Esophagus (tissue), 2 donors: Measurements from ENCODE around the gene GPR139. TPM values are rescaled to one million over a fixed set of nuclear protein-coding genes. Genes with fewer than 3 reads are reported as not detected.

Experiments used
- H3K27ac ChIP-seq, 2 donors: one replicate each; pipeline ENCODE4 v1.5.1; 2013; ENCODE audit warnings: low read depth in 2 of 2, mild to moderate bottlenecking in 2 of 2, inconsistent platforms in 1 of 2, low read length in 1 of 2, moderate library complexity in 1 of 2
- H3K27me3 ChIP-seq, 2 donors: one replicate each; pipeline ENCODE4 v1.6.1; 2013; ENCODE audit warnings: low read length in 2 of 2, control low read depth in 1 of 2, mild to moderate bottlenecking in 1 of 2; ENCODE audit not compliant: insufficient read depth in 2 of 2, control insufficient read depth in 1 of 2
- H3K36me3 ChIP-seq, 2 donors: one replicate each; pipeline ENCODE4 v1.6.1; 2013; ENCODE audit warnings: low read length in 1 of 2; ENCODE audit not compliant: control insufficient read depth in 2 of 2, insufficient read depth in 2 of 2
- H3K4me1 ChIP-seq, 2 donors: one replicate each; pipeline ENCODE4 v1.6.1; 2013; ENCODE audit warnings: low read length in 1 of 2; ENCODE audit not compliant: control insufficient read depth in 2 of 2, insufficient read depth in 2 of 2
- H3K4me3 ChIP-seq, 2 donors: one replicate each; pipeline ENCODE4 v1.5.1; 2013; ENCODE audit warnings: low read length in 2 of 2, mild to moderate bottlenecking in 2 of 2, low read depth in 1 of 2, moderate library complexity in 1 of 2
- H3K9me3 ChIP-seq, 2 donors: one replicate each; pipeline ENCODE4 v1.6.1; 2013; ENCODE audit warnings: mild to moderate bottlenecking in 2 of 2, low read depth in 1 of 2, low read length in 1 of 2, moderate library complexity in 1 of 2; ENCODE audit not compliant: control insufficient read depth in 2 of 2, insufficient read depth in 1 of 2
- WGBS, 2 donors: extraction: QIAGEN DNeasy Blood & Tissue Kit; methylation state at CpG; one replicate each; pipeline ENCODE4 v1.1.7; 2013; 5-methylcytosine and 5-hydroxymethylcytosine counted together
- polyA plus RNA-seq, 2 donors: library from polyadenylated mRNA; stranded (reverse); fragments of 200-250 nt; gene quantifications; one replicate each; pipeline ENCODE4 v1.2.3, GENCODE V29; 2013
- donor health status: healthy with polysubstance abuse.
- donor health status: Bipolar disorder and iron deficiency.

The GPR139 gene
- polyA plus RNA-seq, 2 donors: not detected

DNA sequence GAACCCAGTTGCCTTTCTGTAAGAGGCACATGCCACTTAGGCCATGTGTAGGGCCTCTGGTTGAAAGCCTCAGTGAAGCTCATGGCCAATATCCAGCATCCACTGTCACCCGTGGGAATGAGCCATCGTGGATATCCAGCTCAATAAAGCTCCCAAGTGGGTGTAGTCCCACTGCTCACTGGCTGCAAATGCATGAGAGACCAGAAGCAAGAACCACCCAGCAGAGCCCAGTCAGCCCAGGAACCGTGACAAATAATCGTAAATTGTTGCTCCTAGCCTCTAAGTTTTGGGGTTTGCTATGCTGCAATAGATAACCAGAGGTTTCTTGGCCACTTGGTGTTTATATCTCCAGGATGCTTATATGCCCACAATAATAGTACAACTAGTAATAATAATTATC, 33.7 kb downstream of the GPR139 start:
- no peak overlapping the region for H3K4me3 ChIP-seq
- no peak overlapping the region for H3K27ac ChIP-seq
- 69% methylated on average over 4 of the region's 4 CpGs for WGBS, 2 donors
- H3K36me3 ChIP-seq: no peaks in the 10 kb centered on the region
- H3K27me3 ChIP-seq: no peaks in the 10 kb centered on the region
- H3K9me3 ChIP-seq: no peaks in the 10 kb centered on the region
- H3K4me1 ChIP-seq: no peaks in the 10 kb centered on the region

DNA sequence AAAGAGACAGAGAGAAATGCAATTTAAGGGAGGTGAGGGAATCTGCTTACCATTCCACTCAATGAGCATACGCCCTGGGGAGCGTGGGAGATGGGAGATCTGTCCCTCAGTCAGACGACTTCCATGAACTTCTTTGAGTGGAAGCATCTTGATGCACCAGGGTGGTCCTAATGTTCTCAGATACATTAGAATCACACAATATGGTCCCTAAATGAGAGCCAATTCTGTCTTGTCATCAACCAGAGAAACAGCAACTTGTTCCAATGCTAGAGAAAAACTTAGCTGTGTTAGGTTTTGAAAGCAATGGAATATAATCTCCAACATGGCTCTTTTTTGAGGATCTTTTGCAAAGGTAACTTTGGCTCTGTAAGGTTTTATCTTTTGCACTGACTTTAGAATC, 44.1 kb downstream of the GPR139 start:
- Histone ChIP-seq H3K36me3 (no peaks in the 10 kb centered on the region), H3K4me3 (no peak overlapping the region), H3K27me3 (no peaks in the 10 kb centered on the region), H3K27ac (no peak overlapping the region), H3K9me3 (peaks cover 0 to 4% of the 10 kb centered on the region in 2 donors), H3K4me1 (no peaks in the 10 kb centered on the region)
- WGBS, 2 donors: 77 to 85% methylated on average over 3 of the region's 3 CpGs

DNA sequence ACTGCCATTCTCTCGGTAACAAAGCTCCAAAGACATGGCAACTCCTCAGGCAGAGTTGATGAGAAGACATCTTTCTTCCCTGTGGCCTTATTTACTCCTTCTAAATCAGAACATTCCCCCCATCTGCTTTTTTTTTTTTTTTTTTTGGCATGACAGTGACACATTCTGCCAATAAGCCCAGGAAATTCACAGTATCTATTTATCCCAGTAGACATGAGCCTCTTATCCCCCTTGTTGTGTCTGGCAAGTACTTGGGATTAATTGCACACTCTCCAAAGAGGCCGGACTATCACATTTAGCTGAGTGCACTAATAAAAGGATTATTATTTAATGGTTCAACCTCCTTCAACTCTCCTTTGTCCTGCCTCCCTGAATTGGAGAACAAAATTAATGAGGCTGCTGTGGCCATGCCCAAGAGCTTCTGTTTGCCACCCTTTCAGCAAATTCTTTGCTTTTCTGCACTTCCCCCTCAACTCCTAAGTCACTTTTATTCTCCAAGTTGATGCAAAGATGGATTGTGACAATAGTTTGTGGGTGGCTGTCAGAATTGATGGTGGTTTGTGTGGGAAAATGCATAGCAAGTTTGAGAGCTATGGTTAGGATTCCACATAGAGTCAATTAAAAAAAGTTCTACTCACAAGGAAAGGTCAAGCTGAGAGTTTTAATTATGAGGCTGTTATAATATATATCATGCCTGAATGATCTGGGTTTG, 47.2 kb downstream of the GPR139 start:
- Histone ChIP-seq H3K4me1 (no peaks in the 10 kb centered on the region), H3K9me3 (peaks cover 0 to 2% of the 10 kb centered on the region in 2 donors), H3K27me3 (no peaks in the 10 kb centered on the region), H3K4me3 (no peak overlapping the region), H3K36me3 (no peaks in the 10 kb centered on the region), H3K27ac (no peak overlapping the region)
- WGBS, 2 donors: 26 to 49% methylated on average over 2 of the region's 2 CpGs

DNA sequence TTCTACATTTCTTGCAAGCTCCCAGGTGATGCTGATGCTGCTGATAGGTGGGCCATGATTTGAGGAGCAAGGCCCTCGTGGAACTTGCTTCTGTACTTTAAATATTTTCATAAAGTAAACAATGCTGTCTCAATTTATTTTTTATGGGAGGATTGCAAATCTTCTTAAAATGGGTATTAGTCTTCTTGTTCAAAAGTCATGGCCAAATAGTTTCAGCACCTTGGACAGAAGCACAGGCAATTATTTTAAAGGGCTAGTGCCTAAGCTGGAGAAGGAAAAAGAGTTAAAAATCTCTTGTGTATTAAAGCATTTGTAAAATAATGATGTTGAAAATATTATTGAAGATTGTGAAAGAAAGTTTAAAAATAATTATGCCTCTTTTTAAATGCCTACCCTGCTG, 50.5 kb downstream of the GPR139 start:
- 2 to 15% methylated on average over 1 of the region's 1 CpG for WGBS, 2 donors
- Histone ChIP-seq H3K27ac (no peak overlapping the region), H3K4me3 (no peak overlapping the region), H3K4me1 (no peaks in the 10 kb centered on the region), H3K27me3 (no peaks in the 10 kb centered on the region), H3K36me3 (no peaks in the 10 kb centered on the region), H3K9me3 (peaks cover 0 to 2% of the 10 kb centered on the region in 2 donors)

DNA sequence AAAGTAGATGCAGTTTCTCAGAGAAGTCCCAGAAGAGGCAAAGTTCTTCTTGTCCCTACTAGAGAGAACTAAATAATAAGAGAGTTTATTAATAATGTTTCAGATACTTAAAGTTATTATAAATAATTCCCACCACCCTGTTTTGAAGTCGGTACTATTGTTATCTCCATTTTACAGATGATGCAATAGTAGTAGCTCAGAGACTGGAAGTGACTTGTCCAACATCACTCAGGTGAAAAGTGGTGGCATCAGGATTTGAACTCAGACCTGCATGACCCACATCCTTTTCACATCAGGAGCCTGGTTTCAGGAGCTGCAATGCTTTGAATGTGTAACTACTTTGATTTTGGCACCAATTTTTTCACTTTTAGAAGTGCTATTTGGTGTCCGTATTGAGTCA, 52.7 kb downstream of the GPR139 start:
- Histone ChIP-seq H3K4me3 (no peak overlapping the region), H3K36me3 (no peaks in the 10 kb centered on the region), H3K27ac (no peak overlapping the region), H3K27me3 (no peaks in the 10 kb centered on the region), H3K9me3 (peaks cover 0 to 2% of the 10 kb centered on the region in 2 donors), H3K4me1 (no peaks in the 10 kb centered on the region)
- WGBS, 2 donors: 83 to 85% methylated on average over 2 of the region's 2 CpGs

DNA sequence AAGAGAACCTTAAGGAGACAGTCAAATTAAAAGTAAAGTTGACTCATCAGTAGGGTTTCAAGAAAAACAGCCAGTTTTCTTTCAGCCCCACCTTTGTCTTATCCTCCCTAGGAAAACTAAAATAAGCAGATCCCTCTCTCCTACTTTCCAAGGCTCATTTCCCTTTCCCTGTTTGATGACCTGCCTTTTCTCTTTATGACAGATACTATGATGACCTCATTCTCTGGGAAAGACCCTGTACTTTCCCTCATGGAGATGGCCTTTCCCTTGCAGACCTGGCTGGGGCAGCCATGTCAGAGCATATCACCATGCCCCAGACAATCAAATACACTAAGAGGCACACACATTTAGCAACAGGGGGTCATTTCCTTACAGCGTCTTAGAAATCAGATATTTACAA, 53.6 kb downstream of the GPR139 start:
- WGBS, 2 donors: 41 to 61% methylated on average over 1 of the region's 1 CpG
- peaks cover 0 to 2% of the 10 kb centered on the region in 2 donors for H3K9me3 ChIP-seq
- H3K4me3 ChIP-seq: no peak overlapping the region
- H3K36me3 ChIP-seq: no peaks in the 10 kb centered on the region
- no peaks in the 10 kb centered on the region for H3K4me1 ChIP-seq
- H3K27me3 ChIP-seq: no peaks in the 10 kb centered on the region
- H3K27ac ChIP-seq: no peak overlapping the region

DNA sequence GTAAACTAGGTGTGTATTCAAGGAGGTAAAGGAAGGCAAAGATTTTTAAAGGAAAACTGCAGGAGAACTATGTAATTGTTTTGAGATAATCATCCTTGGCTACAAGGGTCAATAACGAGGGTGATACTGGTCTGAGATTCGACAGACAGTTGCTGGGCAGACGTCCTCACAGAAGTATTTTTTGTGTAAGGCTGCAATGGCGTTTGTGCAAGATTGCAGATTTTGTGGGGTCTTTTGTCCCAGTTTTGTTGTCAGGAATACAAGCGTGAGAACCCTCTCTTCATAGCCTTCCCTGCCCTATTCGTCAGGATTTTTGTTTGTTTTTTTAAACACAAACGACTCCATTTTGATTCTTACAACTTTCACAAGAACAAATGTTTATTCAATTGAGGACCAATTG, 57.5 kb downstream of the GPR139 start:
- Histone ChIP-seq H3K9me3 (no peaks in the 10 kb centered on the region), H3K4me3 (no peak overlapping the region), H3K27ac (no peak overlapping the region), H3K27me3 (no peaks in the 10 kb centered on the region), H3K36me3 (no peaks in the 10 kb centered on the region), H3K4me1 (no peaks in the 10 kb centered on the region)
- WGBS, 2 donors: 34 to 41% methylated on average over 7 of the region's 7 CpGs

DNA sequence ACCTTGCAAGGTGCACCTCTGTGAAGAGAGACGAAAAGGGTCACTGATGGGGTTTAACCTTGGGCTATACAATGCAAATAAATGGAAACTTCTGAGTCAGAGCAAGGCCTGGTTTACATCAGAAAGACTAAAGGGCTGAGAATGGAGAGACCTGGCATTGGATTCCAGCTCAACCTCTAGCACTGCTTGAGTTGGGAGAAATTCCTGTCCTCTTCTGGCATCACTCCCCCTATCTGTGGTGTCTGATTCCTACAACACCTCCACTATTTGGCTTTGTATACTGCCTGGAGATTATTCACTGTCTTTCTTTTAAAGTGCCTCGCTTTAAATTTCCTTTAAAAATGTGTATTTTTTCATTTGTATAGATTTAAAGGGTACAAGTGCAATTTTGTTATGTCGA, 68.8 kb downstream of the GPR139 start:
- 61 to 65% methylated on average over 3 of the region's 3 CpGs for WGBS, 2 donors
- no peaks in the 10 kb centered on the region for H3K27me3 ChIP-seq

DNA sequence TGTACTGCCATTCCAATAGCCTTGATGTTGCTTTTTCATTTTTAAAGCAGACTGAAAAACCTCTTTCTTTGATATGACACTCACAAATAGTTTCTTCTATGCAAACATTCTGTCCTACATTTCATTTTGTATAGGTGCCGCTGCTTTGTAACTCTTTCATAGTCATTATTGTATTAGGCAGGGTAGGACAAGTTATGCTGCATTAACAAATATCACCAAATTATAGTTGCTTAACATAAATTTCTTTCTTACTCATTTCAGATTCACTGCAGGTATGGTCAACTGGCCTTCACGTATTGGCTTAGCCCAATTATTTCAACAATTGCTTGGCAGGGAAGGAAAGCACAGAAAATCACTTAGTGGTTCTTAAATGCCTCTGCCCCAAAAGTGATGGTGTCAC, 70.8 kb downstream of the GPR139 start:
- Histone ChIP-seq H3K4me3 (no peak overlapping the region), H3K27ac (no peak overlapping the region), H3K36me3 (no peaks in the 10 kb centered on the region), H3K4me1 (no peaks in the 10 kb centered on the region), H3K9me3 (peaks cover 2 to 3% of the 10 kb centered on the region in 2 donors), H3K27me3 (no peaks in the 10 kb centered on the region)
- 89 to 94% methylated on average over 2 of the region's 2 CpGs for WGBS, 2 donors

More for the DNA sequence above, 68.8 kb downstream of the GPR139 start:
- H3K4me3 ChIP-seq: no peak overlapping the region
- H3K36me3 ChIP-seq: no peaks in the 10 kb centered on the region
- H3K4me1 ChIP-seq: no peaks in the 10 kb centered on the region
- H3K9me3 ChIP-seq: peaks cover 2 to 3% of the 10 kb centered on the region in 2 donors
- H3K27ac ChIP-seq: no peak overlapping the region
